Muscle of leg (tissue), 11 donors: ENCODE results near the gene HMGCR. TPM values are rescaled to one million over a fixed set of nuclear protein-coding genes. Genes with fewer than 3 reads are reported as not detected.

ENCODE experiments used
- DNase-seq: peaks from one replicate; pipeline ENCODE4 v3.0.0; 2013
- H3K27ac ChIP-seq: one replicate; pipeline ENCODE4 v1.5.1; 2013; ENCODE audit warnings: mild to moderate bottlenecking, low read length, control low read depth
- H3K27me3 ChIP-seq: one replicate; pipeline ENCODE4 v1.6.1; 2013; ENCODE audit warnings: low read length; ENCODE audit not compliant: control insufficient read depth, insufficient read depth
- H3K36me3 ChIP-seq: one replicate; pipeline ENCODE4 v1.6.1; 2013; ENCODE audit warnings: low read length; ENCODE audit not compliant: control insufficient read depth, insufficient read depth
- H3K4me1 ChIP-seq: one replicate; pipeline ENCODE4 v1.6.1; 2013; ENCODE audit warnings: low read length; ENCODE audit not compliant: control insufficient read depth, insufficient read depth
- H3K4me3 ChIP-seq: one replicate; pipeline ENCODE4 v1.5.1; 2013; ENCODE audit warnings: low read length, control low read depth
- H3K9me3 ChIP-seq: replicated peaks from 2 replicates; pipeline ENCODE4 v1.6.1; 2013; ENCODE audit warnings: low read depth, low read length; ENCODE audit not compliant: control insufficient read depth
- WGBS: methylation state at CpG from one replicate; pipeline ENCODE4 v1.1.5; 2013; ENCODE audit warnings: missing lambda C conversion rate; ENCODE audit not compliant: insufficient coverage; 5-methylcytosine and 5-hydroxymethylcytosine counted together
- polyA plus RNA-seq, 8 donors: library from polyadenylated mRNA; unstranded; fragments of 120-200 nt; gene quantifications; one replicate each; pipeline versions ENCODE4 v1.2.1 to v1.2.3, GENCODE V29; 2013; ENCODE audit warnings: inconsistent platforms in 1 of 8, low replicate concordance in 1 of 8; ENCODE audit not compliant: insufficient read length in 8 of 8, insufficient read depth in 1 of 8
- total RNA-seq: library from RNA; stranded (reverse); fragments of 120-200 nt; gene quantifications from one replicate; pipeline ENCODE4 v1.2.4, GENCODE V29; 2013

The HMGCR gene
- total and polyA plus RNA-seq, 9 donors, result 14.0 to 37.8 (median 31.8) TPM

- no peaks in the 10 kb centered on the region for H3K27me3 ChIP-seq
- peaks cover 42% of the 10 kb centered on the region for H3K36me3 ChIP-seq
- DNase-seq, result no peak
- no CpG with 5 or more reads among the region's 3 CpGs for WGBS
- H3K27ac ChIP-seq, result no peak overlapping the region
- peaks cover 6% of the 10 kb centered on the region for H3K4me1 ChIP-seq
- H3K9me3 ChIP-seq, result no peaks in the 10 kb centered on the region
- H3K4me3 ChIP-seq, result no peak overlapping the region
These were observed 21.1 kb downstream of the HMGCR start for GRCh38 chr5:75358117-75358516.

GRCh38 chr5:75361310-75361709 lies 24.3 kb downstream of the HMGCR start:
- DNase-seq, result no peak
- 48% methylated on average over 2 of the region's 4 CpGs for WGBS
- no peak overlapping the region for H3K4me3 ChIP-seq
- H3K9me3 ChIP-seq, result no peaks in the 10 kb centered on the region
- peaks cover 17% of the 10 kb centered on the region for H3K4me1 ChIP-seq
- H3K27me3 ChIP-seq, result no peaks in the 10 kb centered on the region
- peaks cover 30% of the 10 kb centered on the region for H3K36me3 ChIP-seq
- no peak overlapping the region for H3K27ac ChIP-seq

GRCh38 chr5:75362474-75362975 lies 25.5 kb downstream of the HMGCR start:
- WGBS, result no CpG with 5 or more reads among the region's 4 CpGs
- peaks cover 22% of the 10 kb centered on the region for H3K36me3 ChIP-seq
- H3K27me3 ChIP-seq, result no peaks in the 10 kb centered on the region
- H3K4me3 ChIP-seq, result no peak overlapping the region
- DNase-seq, result no peak
- no peak overlapping the region for H3K27ac ChIP-seq
- H3K9me3 ChIP-seq, result no peaks in the 10 kb centered on the region
- peaks cover 17% of the 10 kb centered on the region for H3K4me1 ChIP-seq

GRCh38 chr5:75363111-75363510 lies 26.1 kb downstream of the HMGCR start:
- Histone ChIP-seq H3K36me3 (peaks cover 19% of the 10 kb centered on the region), H3K27me3 (no peaks in the 10 kb centered on the region), H3K27ac (peak overlapping the region; percentile 7), H3K4me3 (no peak overlapping the region), H3K4me1 (peaks cover 17% of the 10 kb centered on the region), H3K9me3 (no peaks in the 10 kb centered on the region)
- peak; percentile 51 for DNase-seq
- 28% methylated on average over 4 of the region's 5 CpGs for WGBS

GRCh38 chr5:75363726-75364495 lies 26.9 kb downstream of the HMGCR start:
- Histone ChIP-seq H3K9me3 (no peaks in the 10 kb centered on the region), H3K4me3 (no peak overlapping the region), H3K36me3 (peaks cover 18% of the 10 kb centered on the region), H3K4me1 (peaks cover 17% of the 10 kb centered on the region), H3K27ac (no peak overlapping the region), H3K27me3 (no peaks in the 10 kb centered on the region)
- WGBS, result 90% methylated on average over 5 of the region's 8 CpGs
- peak; percentile 39 for DNase-seq

GRCh38 chr5:75364571-75365280 lies 27.7 kb downstream of the HMGCR start:
- peaks cover 17% of the 10 kb centered on the region for H3K4me1 ChIP-seq
- WGBS, result 92% methylated on average over 2 of the region's 7 CpGs
- no peak overlapping the region for H3K4me3 ChIP-seq
- no peak for DNase-seq
- peaks cover 11% of the 10 kb centered on the region for H3K36me3 ChIP-seq
- no peaks in the 10 kb centered on the region for H3K9me3 ChIP-seq
- H3K27ac ChIP-seq, result no peak overlapping the region
- H3K27me3 ChIP-seq, result no peaks in the 10 kb centered on the region

GRCh38 chr5:75365740-75366139 lies 28.7 kb downstream of the HMGCR start:
- peaks cover 4% of the 10 kb centered on the region for H3K36me3 ChIP-seq
- H3K27me3 ChIP-seq, result no peaks in the 10 kb centered on the region
- H3K4me1 ChIP-seq, result peaks cover 17% of the 10 kb centered on the region
- WGBS, result 50% methylated on average over 1 of the region's 1 CpG
- no peak overlapping the region for H3K4me3 ChIP-seq
- H3K27ac ChIP-seq, result no peak overlapping the region
- H3K9me3 ChIP-seq, result no peaks in the 10 kb centered on the region
- DNase-seq, result no peak

GRCh38 chr5:75366787-75367186 lies 29.8 kb downstream of the HMGCR start:
- DNase-seq, result no peak
- Histone ChIP-seq H3K4me3 (no peak overlapping the region), H3K27me3 (no peaks in the 10 kb centered on the region), H3K9me3 (no peaks in the 10 kb centered on the region), H3K36me3 (no peaks in the 10 kb centered on the region), H3K4me1 (peaks cover 17% of the 10 kb centered on the region), H3K27ac (no peak overlapping the region)
- WGBS, result 92% methylated on average over 7 of the region's 9 CpGs

- H3K36me3 ChIP-seq, result no peaks in the 10 kb centered on the region
- peaks cover 16% of the 10 kb centered on the region for H3K4me1 ChIP-seq
- no peaks in the 10 kb centered on the region for H3K9me3 ChIP-seq
- no peak for DNase-seq
- no peaks in the 10 kb centered on the region for H3K27me3 ChIP-seq
- H3K27ac ChIP-seq, result no peak overlapping the region
- H3K4me3 ChIP-seq, result no peak overlapping the region
These were observed 30.4 kb downstream of the HMGCR start for GRCh38 chr5:75367401-75367800.

GRCh38 chr5:75368391-75368790 lies 31.4 kb downstream of the HMGCR start:
- Histone ChIP-seq H3K9me3 (no peaks in the 10 kb centered on the region), H3K4me3 (no peak overlapping the region), H3K27ac (no peak overlapping the region), H3K27me3 (no peaks in the 10 kb centered on the region), H3K36me3 (no peaks in the 10 kb centered on the region), H3K4me1 (peaks cover 8% of the 10 kb centered on the region)
- WGBS, result no CpG with 5 or more reads among the region's 4 CpGs
- DNase-seq, result peak; percentile 35
